ENCODE results near the gene RIT1.

DNA sequence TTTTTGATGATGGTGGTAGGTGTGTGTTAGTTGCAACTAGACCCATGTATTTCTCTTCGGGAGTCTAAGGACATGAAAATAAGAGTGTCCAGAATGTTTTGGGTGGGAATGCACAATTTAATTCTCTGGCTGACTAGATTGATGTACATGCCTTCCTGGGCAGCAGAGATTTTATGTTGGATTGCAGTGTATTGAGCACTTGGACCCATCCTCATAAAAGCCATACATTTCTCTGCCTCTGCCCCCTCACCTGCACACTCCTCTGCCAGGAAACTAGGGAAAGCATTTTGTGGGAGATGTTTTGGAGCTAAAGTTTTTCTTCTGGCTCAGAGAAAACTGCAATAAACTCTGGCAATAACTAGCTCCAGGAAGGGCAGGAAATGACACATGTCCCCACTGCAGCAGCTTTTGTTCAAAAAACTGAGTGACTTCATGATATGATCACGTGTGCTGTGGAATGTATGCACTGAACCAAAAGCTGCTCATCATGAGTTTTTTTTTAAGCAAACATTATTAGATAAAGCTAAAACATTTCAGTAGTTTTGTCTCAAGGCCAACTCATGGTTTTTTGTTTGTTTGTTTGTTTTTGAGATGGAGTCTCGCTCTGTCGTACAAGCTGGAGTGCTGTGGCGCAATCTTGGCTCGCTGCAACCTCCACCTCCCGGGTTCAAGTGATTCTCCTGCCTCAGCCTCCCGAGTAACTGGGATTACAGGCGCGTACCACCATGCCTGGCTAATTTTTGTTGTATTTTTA lies 17.6 kb downstream of the RIT1 start:
- TF ChIP-seq, protein P1, sequence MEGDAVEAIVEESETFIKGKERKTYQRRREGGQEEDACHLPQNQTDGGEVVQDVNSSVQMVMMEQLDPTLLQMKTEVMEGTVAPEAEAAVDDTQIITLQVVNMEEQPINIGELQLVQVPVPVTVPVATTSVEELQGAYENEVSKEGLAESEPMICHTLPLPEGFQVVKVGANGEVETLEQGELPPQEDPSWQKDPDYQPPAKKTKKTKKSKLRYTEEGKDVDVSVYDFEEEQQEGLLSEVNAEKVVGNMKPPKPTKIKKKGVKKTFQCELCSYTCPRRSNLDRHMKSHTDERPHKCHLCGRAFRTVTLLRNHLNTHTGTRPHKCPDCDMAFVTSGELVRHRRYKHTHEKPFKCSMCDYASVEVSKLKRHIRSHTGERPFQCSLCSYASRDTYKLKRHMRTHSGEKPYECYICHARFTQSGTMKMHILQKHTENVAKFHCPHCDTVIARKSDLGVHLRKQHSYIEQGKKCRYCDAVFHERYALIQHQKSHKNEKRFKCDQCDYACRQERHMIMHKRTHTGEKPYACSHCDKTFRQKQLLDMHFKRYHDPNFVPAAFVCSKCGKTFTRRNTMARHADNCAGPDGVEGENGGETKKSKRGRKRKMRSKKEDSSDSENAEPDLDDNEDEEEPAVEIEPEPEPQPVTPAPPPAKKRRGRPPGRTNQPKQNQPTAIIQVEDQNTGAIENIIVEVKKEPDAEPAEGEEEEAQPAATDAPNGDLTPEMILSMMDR (IDR thresholded peaks at IDR 0.05), result no peak
- TF ChIP-seq, protein P2, sequence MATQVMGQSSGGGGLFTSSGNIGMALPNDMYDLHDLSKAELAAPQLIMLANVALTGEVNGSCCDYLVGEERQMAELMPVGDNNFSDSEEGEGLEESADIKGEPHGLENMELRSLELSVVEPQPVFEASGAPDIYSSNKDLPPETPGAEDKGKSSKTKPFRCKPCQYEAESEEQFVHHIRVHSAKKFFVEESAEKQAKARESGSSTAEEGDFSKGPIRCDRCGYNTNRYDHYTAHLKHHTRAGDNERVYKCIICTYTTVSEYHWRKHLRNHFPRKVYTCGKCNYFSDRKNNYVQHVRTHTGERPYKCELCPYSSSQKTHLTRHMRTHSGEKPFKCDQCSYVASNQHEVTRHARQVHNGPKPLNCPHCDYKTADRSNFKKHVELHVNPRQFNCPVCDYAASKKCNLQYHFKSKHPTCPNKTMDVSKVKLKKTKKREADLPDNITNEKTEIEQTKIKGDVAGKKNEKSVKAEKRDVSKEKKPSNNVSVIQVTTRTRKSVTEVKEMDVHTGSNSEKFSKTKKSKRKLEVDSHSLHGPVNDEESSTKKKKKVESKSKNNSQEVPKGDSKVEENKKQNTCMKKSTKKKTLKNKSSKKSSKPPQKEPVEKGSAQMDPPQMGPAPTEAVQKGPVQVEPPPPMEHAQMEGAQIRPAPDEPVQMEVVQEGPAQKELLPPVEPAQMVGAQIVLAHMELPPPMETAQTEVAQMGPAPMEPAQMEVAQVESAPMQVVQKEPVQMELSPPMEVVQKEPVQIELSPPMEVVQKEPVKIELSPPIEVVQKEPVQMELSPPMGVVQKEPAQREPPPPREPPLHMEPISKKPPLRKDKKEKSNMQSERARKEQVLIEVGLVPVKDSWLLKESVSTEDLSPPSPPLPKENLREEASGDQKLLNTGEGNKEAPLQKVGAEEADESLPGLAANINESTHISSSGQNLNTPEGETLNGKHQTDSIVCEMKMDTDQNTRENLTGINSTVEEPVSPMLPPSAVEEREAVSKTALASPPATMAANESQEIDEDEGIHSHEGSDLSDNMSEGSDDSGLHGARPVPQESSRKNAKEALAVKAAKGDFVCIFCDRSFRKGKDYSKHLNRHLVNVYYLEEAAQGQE (IDR thresholded peaks at IDR 0.05; ENCODE audit: insufficient read depth in 1 of 2, low read depth in 2 of 2, low read length in 1 of 2), result no peak
- no peak for TF ChIP-seq POLR2AphosphoS5 (IDR thresholded peaks at IDR 0.05; ENCODE audit: low read depth, low read length)

Data from Panc1 (cell line).